Mucosa of rectum (tissue), 2 donors: ENCODE measurements around the gene TMEM11.

Source experiments
- H3K27ac ChIP-seq, 2 donors: one replicate each; pipeline ENCODE4 v1.7.0; 2013; ENCODE audit warnings: inconsistent platforms in 2 of 2, low read depth in 2 of 2, low read length in 2 of 2
- H3K27me3 ChIP-seq, 2 donors: one replicate each; pipeline ENCODE4 v1.7.0; 2013; ENCODE audit warnings: low read length in 2 of 2; ENCODE audit not compliant: control insufficient read depth in 2 of 2, insufficient read depth in 2 of 2
- H3K36me3 ChIP-seq, 2 donors: one replicate each; pipeline ENCODE4 v1.7.0; 2013; ENCODE audit warnings: low read length in 2 of 2; ENCODE audit not compliant: control insufficient read depth in 2 of 2, insufficient read depth in 2 of 2
- H3K4me1 ChIP-seq, 2 donors: one replicate each; pipeline ENCODE4 v1.7.0; 2013; ENCODE audit warnings: low read length in 2 of 2, mild to moderate bottlenecking in 1 of 2; ENCODE audit not compliant: control insufficient read depth in 2 of 2, insufficient read depth in 2 of 2
- H3K4me3 ChIP-seq, 2 donors: one replicate each; pipeline ENCODE4 v1.7.0; 2013; ENCODE audit warnings: low read length in 2 of 2
- H3K9ac ChIP-seq, 2 donors: one replicate each; pipeline ENCODE4 v1.7.0; 2013; ENCODE audit warnings: low read length in 2 of 2, low read depth in 1 of 2, mild to moderate bottlenecking in 1 of 2
- H3K9me3 ChIP-seq, 2 donors: one replicate each; pipeline ENCODE4 v1.7.0; 2013; ENCODE audit warnings: low read length in 2 of 2; ENCODE audit not compliant: control insufficient read depth in 2 of 2
- donor health status: healthy.
- donor health status: Normal muscosa, but diverticular disease.

The TMEM11 gene

DNA sequence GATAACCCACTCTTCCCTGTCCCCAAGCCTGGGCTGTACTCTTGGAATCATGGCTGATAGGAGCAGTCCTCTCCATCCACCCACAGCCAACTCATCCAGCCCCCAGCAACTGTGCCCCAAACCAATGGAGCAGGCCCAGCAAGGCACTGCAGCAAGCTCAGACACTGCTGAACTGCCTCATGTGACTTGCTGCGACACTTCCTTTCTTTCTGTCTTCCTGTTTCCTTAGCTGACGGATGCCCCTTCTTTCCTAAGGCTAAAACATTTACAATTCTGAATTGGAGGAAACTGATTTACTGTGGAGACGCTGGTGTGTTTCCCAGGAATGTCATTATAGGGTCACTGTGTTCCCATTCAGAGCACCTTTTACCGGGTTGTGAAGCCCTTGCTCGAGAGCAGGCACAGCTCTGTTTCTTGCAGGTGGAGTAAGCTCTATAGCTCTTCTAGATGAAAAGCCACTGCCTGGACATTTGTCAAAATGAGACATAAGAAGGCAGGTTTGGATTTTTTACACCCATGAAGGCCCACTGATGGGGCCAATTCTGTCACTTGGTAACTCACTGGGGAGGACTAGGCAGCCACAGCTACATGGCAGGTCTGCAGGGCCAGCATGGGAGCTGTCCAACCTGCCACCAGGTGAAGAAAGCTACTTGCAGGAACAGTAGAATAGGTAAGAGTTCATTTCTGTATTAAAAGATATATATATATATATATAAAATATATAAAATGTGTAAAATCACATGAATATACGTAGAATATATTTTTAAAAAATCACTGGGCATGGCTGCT, 27.4 kb downstream of the TMEM11 start:
- Histone ChIP-seq H3K9ac (no peak overlapping the region), H3K27me3 (no peaks in the 10 kb centered on the region), H3K9me3 (no peaks in the 10 kb centered on the region), H3K36me3 (peaks cover 33 to 40% of the 10 kb centered on the region in 2 donors), H3K4me1 (no peaks in the 10 kb centered on the region), H3K27ac (no peak overlapping the region), H3K4me3 (no peak overlapping the region)

DNA sequence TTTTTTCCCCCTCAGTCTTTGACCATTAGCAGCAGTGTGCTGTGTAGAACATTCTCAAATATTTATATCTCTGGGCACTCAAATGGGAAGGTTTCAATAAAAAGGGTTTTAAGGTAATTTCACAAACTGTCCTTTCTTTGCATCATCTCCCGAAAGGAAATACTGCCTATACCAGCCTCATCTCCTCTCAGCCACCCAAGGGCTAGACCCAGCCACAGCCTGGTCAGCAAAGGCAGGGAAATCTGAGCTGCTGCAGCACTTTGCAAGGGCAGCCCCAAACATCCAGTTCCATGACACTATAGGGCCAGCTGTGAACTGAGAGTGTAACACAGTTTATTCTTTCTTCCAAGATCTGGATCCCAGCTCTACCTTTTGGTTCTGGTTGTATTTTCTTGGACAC, 28.9 kb downstream of the TMEM11 start:
- H3K9ac ChIP-seq = no peak overlapping the region
- H3K27ac ChIP-seq = no peak overlapping the region
- peaks cover 27 to 33% of the 10 kb centered on the region in 2 donors for H3K36me3 ChIP-seq
- no peaks in the 10 kb centered on the region for H3K9me3 ChIP-seq
- H3K4me1 ChIP-seq = no peaks in the 10 kb centered on the region
- H3K27me3 ChIP-seq = no peaks in the 10 kb centered on the region
- no peak overlapping the region for H3K4me3 ChIP-seq

- Histone ChIP-seq H3K36me3 (peaks cover 26 to 33% of the 10 kb centered on the region in 2 donors), H3K9me3 (no peaks in the 10 kb centered on the region), H3K27ac (no peak overlapping the region), H3K4me3 (no peak overlapping the region), H3K9ac (no peak overlapping the region), H3K4me1 (no peaks in the 10 kb centered on the region), H3K27me3 (no peaks in the 10 kb centered on the region)
These were observed 29.4 kb downstream of the TMEM11 start for GRCh38 chr17:21184570-21184969.

- no peak overlapping the region for H3K9ac ChIP-seq
These were observed 30.5 kb downstream of the TMEM11 start for GRCh38 chr17:21183468-21183867.

GRCh38 chr17:21177854-21178600, 35.9 kb downstream of the TMEM11 start:
- H3K36me3 ChIP-seq = peaks cover 9 to 12% of the 10 kb centered on the region in 2 donors
- H3K27me3 ChIP-seq = no peaks in the 10 kb centered on the region
- no peak overlapping the region for H3K9ac ChIP-seq
- H3K9me3 ChIP-seq = no peaks in the 10 kb centered on the region
- H3K4me3 ChIP-seq = no peak overlapping the region
- no peak overlapping the region for H3K27ac ChIP-seq
- no peaks in the 10 kb centered on the region for H3K4me1 ChIP-seq

More at GRCh38 chr17:21183468-21183867, 30.5 kb downstream of the TMEM11 start:
- no peaks in the 10 kb centered on the region for H3K9me3 ChIP-seq
- H3K27me3 ChIP-seq = no peaks in the 10 kb centered on the region
- no peak overlapping the region for H3K27ac ChIP-seq
- H3K4me3 ChIP-seq = no peak overlapping the region
- peaks cover 23 to 25% of the 10 kb centered on the region in 2 donors for H3K36me3 ChIP-seq
- H3K4me1 ChIP-seq = no peaks in the 10 kb centered on the region

- H3K9me3 ChIP-seq = no peaks in the 10 kb centered on the region
- H3K36me3 ChIP-seq = peaks cover 13 to 16% of the 10 kb centered on the region in 2 donors
- no peaks in the 10 kb centered on the region for H3K4me1 ChIP-seq
- no peak overlapping the region for H3K4me3 ChIP-seq
- no peaks in the 10 kb centered on the region for H3K27me3 ChIP-seq
- H3K9ac ChIP-seq = no peak overlapping the region
- H3K27ac ChIP-seq = no peak overlapping the region
These were observed 36.6 kb downstream of the TMEM11 start for GRCh38 chr17:21177401-21177800.

DNA sequence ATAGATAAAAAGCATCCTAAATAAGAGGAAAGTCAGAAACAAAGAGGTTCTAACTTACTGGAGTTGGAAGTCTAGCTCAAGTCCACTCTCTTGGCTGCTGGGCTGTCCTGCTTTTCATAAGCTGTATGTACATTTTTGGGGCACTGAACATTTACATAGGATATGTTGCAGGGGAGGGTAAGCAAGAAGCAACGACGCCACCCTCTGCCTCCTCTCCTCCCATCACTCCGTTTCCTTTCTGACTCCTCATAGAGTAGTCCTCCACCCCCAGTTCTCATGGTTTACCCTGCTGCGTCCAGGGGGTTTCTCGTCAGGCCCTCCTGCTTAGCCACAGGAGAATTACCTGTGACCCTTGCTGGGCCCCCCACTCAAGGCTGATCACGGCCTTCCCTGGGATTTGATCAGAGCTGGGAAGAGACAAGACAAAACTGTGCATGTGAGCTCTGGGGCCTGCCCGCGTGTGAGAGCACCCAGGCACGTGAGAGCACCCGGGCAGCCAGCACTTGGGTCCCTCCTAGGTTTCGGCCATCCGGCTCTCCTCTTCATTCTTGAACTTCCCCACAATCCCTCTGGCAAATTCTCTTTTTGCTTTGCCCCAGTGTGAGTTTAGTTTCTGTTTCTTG, 37.1 kb downstream of the TMEM11 start:
- Histone ChIP-seq H3K36me3 (peaks cover 13 to 16% of the 10 kb centered on the region in 2 donors), H3K9ac (no peak overlapping the region), H3K27ac (no peak overlapping the region), H3K4me3 (no peak overlapping the region), H3K9me3 (no peaks in the 10 kb centered on the region), H3K27me3 (no peaks in the 10 kb centered on the region), H3K4me1 (no peaks in the 10 kb centered on the region)

DNA sequence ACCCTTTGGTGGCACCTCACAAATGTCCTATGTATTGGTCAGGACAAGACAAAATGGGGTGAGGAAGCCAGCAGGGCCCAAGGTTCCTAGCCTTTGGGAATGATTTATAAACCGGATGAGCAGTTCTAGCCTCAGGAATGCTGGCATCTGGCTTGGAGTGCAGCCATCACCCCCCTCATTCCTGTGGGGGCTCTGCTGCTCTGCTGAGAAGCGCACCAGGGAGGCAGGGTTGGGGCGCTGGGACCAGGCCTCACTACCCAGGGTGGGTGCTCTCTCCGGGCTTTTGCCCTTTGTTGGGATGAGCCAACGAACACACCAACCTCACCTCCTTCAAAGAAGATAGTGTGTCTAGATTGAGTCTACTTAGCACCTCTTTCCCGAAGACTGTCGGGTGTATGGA, 39.2 kb downstream of the TMEM11 start:
- Histone ChIP-seq H3K27ac (no peak overlapping the region), H3K27me3 (no peaks in the 10 kb centered on the region), H3K36me3 (peaks cover 13 to 16% of the 10 kb centered on the region in 2 donors), H3K9me3 (no peaks in the 10 kb centered on the region), H3K4me3 (no peak overlapping the region), H3K9ac (no peak overlapping the region), H3K4me1 (peaks cover 0 to 4% of the 10 kb centered on the region in 2 donors)

DNA sequence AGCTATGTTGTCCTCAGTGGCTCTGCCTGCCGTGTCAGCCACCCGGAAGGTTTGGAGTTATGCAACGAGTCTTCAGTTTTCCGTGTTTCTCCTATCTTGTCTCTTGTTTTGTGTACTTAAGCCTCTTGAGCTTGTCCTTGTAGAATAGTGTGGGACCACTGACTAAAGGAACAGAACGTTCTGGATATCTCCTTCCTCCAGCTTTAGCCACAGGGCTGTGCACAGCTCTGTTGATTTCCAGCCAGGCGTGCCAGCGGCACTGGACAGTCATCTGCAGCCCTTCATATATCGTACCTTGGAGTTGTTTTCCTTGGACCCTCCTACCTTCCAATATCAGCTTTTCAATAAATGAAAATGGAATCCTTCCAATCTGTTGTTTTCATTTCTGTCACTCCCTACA, 39.8 kb downstream of the TMEM11 start:
- H3K4me1 ChIP-seq = peaks cover 0 to 4% of the 10 kb centered on the region in 2 donors
- no peak overlapping the region for H3K4me3 ChIP-seq
- no peak overlapping the region for H3K9ac ChIP-seq
- H3K27ac ChIP-seq = no peak overlapping the region
- no peaks in the 10 kb centered on the region for H3K27me3 ChIP-seq
- no peaks in the 10 kb centered on the region for H3K9me3 ChIP-seq
- peaks cover 13 to 16% of the 10 kb centered on the region in 2 donors for H3K36me3 ChIP-seq

- Histone ChIP-seq H3K9me3 (no peaks in the 10 kb centered on the region), H3K4me1 (peaks cover 0 to 4% of the 10 kb centered on the region in 2 donors), H3K27ac (no peak overlapping the region), H3K4me3 (no peak overlapping the region), H3K36me3 (peaks cover 13 to 16% of the 10 kb centered on the region in 2 donors), H3K9ac (no peak overlapping the region), H3K27me3 (no peaks in the 10 kb centered on the region)
These were observed 40.4 kb downstream of the TMEM11 start for GRCh38 chr17:21173543-21173942.
